Panc1 (cell line): ENCODE measurements around the gene PCBP4. TPM values are rescaled to one million over a fixed set of nuclear protein-coding genes. Genes with fewer than 3 reads are reported as not detected.

ENCODE experiments used
- ATAC-seq: fragments of 200-7000 bp; cut with Tn5 transposase; 2 replicates; pipeline ENCODE4 v1.9.1; 2020; ENCODE audit warnings: mild to moderate bottlenecking, moderate library complexity
- BruUV-seq: library from RNA; stranded (reverse); fragments of 400-500 nt; replicated peaks from 2 replicates; lab custom pipeline; 2021; lab: Mats Ljungman, UMichigan
- CTCF ChIA-PET: fragments of 300-600 bp; sonication (Branson Sonifier 250); formaldehyde crosslinking; loops from one replicate; lab custom pipeline; 2022; ENCODE audit warnings: antibody characterized with exemption; lab: Charles Lee
- POLR2A ChIA-PET: fragments of 300-600 bp; sonication (Branson Sonifier 250); formaldehyde crosslinking; loops from one replicate; lab custom pipeline; 2022; ENCODE audit warnings: antibody characterized with exemption; lab: Charles Lee
- DNase-seq: peaks from one replicate; pipeline ENCODE4 v3.0.0-alpha.2; 2010; ENCODE audit warnings: low read depth, low spot score
- H3K27ac ChIP-seq: 2 replicates; pipeline ENCODE4 v1.5.1; 2011; ENCODE audit warnings: mild to moderate bottlenecking, low read length, inconsistent platforms
- H3K27me3 ChIP-seq: fragments of 200-500 bp; sonication (Bioruptor generic); 2 replicates; pipeline ENCODE4 v1.6.0; 2014; ENCODE audit warnings: low read length, inconsistent platforms; ENCODE audit not compliant: control insufficient read depth, insufficient read depth
- H3K36me3 ChIP-seq: fragments of 200-500 bp; sonication (Bioruptor generic); 2 replicates; pipeline ENCODE4 v1.5.1; 2014; ENCODE audit warnings: inconsistent platforms, mild to moderate bottlenecking, low read length, moderate library complexity; ENCODE audit not compliant: control insufficient read depth, insufficient read depth
- H3K4me1 ChIP-seq: 2 replicates; pipeline ENCODE4 v1.5.1; 2011; ENCODE audit warnings: inconsistent platforms, mild to moderate bottlenecking, low read length, moderate library complexity; ENCODE audit not compliant: control insufficient read depth, insufficient read depth
- H3K4me3 ChIP-seq, 2 experiments: 2 replicates each; pipeline ENCODE4 v1.5.1; 2011 to 2012; ENCODE audit warnings: low read depth in 2 of 2, low read length in 2 of 2, mild to moderate bottlenecking in 2 of 2, inconsistent platforms in 1 of 2, moderate library complexity in 1 of 2
- H3K9me3 ChIP-seq: fragments of 200-500 bp; sonication (Bioruptor generic); 2 replicates; pipeline ENCODE4 v1.5.1; 2014; ENCODE audit warnings: low read depth, mild to moderate bottlenecking, inconsistent platforms, low read length, moderate library complexity; ENCODE audit not compliant: control insufficient read depth, insufficient read depth
- CTCF ChIP-seq: fragments of 450-650 bp; IDR thresholded peaks from 2 replicates; pipeline ENCODE4 v1.5.1; 2017; ENCODE audit warnings: mild to moderate bottlenecking
- POLR2AphosphoS5 ChIP-seq: IDR thresholded peaks from 2 replicates; pipeline ENCODE4 v1.6.1; 2012; ENCODE audit warnings: mild to moderate bottlenecking, low read depth, low read length, moderate library complexity
- SIN3A ChIP-seq: IDR thresholded peaks from 2 replicates; pipeline ENCODE4 v1.6.1; 2012; ENCODE audit warnings: low read depth, mild to moderate bottlenecking, low read length, moderate library complexity, borderline replicate concordance; ENCODE audit not compliant: insufficient read depth
- TCF7L2 ChIP-seq: IDR thresholded peaks from 2 replicates; pipeline ENCODE4 v1.6.1; 2011; ENCODE audit warnings: mild to moderate bottlenecking, low read depth, low read length, inconsistent platforms
- in situ Hi-C: cut with HindIII; loops from 2 replicates; pipeline ENCODE4 v1.10.0; 2016; ENCODE audit warnings: low sequenced_read_pairs, low pct_unique_long_range_greater_than_20kb
- intact Hi-C: fragments of 100-400 bp; cut with micrococcal nuclease; formaldehyde crosslinking; loops from one replicate; pipeline ENCODE4 v1.10.0; 2022; ENCODE audit not compliant: unreplicated experiment
- total RNA-seq: library from RNA; stranded (reverse); gene quantifications from one replicate; pipeline ENCODE4 v1.2.1, GENCODE V29; 2021; ENCODE audit not compliant: unreplicated experiment
- TF ChIP-seq, protein P1 (sequence below), 2 experiments: IDR thresholded peaks; 2 replicates each; pipeline ENCODE4 v1.6.1; 2011 to 2012; ENCODE audit warnings: low read depth in 2 of 2, control low read depth in 1 of 2, low read length in 1 of 2, mild to moderate bottlenecking in 1 of 2, moderate library complexity in 1 of 2; ENCODE audit not compliant: insufficient read depth in 1 of 2

The PCBP4 gene
- total RNA-seq, 1 experiment from 2014 or later: 58.0 TPM

DNA sequence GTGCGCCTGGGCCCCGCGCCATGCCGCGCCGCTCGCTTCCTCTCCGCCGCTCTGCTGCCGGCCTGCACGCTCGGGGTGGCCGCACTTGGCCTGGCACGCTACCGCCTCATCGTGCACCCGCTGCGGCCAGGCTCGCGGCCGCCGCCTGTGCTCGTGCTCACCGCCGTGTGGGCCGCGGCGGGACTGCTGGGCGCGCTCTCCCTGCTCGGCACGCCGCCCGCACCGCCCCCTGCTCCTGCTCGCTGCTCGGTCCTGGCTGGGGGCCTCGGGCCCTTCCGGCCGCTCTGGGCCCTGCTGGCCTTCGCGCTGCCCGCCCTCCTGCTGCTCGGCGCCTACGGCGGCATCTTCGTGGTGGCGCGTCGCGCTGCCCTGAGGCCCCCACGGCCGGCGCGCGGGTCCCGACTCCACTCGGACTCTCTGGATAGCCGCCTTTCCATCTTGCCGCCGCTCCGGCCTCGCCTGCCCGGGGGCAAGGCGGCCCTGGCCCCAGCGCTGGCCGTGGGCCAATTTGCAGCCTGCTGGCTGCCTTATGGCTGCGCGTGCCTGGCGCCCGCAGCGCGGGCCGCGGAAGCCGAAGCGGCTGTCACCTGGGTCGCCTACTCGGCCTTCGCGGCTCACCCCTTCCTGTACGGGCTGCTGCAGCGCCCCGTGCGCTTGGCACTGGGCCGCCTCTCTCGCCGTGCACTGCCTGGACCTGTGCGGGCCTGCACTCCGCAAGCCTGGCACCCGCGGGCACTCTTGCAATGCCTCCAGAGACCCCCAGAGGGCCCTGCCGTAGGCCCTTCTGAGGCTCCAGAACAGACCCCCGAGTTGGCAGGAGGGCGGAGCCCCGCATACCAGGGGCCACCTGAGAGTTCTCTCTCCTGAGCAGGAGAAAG, 11.1 kb downstream of the PCBP4 start:
- no TSS peak for BruUV-seq
- ChIA-PET POLR2A (no interaction called here), CTCF (no interaction called here)
- ATAC-seq (no peak), DNase-seq (no peak)
- Histone ChIP-seq H3K4me3 (no peak overlapping the region), H3K36me3 (no peaks in the 10 kb centered on the region), H3K27me3 (no peaks in the 10 kb centered on the region), H3K27ac (no peak overlapping the region), H3K9me3 (no peaks in the 10 kb centered on the region), H3K4me1 (no peaks in the 10 kb centered on the region)
- in situ Hi-C loops (no loop called here), intact Hi-C loops (no loop called here)
- TF ChIP-seq CTCF: no peak
- TF ChIP-seq POLR2AphosphoS5: no peak
- TF ChIP-seq SIN3A: no peak
- no peak for TF ChIP-seq TCF7L2
- TF ChIP-seq, protein P1, sequence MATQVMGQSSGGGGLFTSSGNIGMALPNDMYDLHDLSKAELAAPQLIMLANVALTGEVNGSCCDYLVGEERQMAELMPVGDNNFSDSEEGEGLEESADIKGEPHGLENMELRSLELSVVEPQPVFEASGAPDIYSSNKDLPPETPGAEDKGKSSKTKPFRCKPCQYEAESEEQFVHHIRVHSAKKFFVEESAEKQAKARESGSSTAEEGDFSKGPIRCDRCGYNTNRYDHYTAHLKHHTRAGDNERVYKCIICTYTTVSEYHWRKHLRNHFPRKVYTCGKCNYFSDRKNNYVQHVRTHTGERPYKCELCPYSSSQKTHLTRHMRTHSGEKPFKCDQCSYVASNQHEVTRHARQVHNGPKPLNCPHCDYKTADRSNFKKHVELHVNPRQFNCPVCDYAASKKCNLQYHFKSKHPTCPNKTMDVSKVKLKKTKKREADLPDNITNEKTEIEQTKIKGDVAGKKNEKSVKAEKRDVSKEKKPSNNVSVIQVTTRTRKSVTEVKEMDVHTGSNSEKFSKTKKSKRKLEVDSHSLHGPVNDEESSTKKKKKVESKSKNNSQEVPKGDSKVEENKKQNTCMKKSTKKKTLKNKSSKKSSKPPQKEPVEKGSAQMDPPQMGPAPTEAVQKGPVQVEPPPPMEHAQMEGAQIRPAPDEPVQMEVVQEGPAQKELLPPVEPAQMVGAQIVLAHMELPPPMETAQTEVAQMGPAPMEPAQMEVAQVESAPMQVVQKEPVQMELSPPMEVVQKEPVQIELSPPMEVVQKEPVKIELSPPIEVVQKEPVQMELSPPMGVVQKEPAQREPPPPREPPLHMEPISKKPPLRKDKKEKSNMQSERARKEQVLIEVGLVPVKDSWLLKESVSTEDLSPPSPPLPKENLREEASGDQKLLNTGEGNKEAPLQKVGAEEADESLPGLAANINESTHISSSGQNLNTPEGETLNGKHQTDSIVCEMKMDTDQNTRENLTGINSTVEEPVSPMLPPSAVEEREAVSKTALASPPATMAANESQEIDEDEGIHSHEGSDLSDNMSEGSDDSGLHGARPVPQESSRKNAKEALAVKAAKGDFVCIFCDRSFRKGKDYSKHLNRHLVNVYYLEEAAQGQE (IDR thresholded peaks at IDR 0.05; ENCODE audit: insufficient read depth in 1 of 2, low read depth in 2 of 2, low read length in 1 of 2): no peak

- in situ Hi-C loops: no loop called here
- no peak for TF ChIP-seq CTCF
- TF ChIP-seq SIN3A: no peak
- TF ChIP-seq, protein P1 (IDR thresholded peaks at IDR 0.05; ENCODE audit: insufficient read depth in 1 of 2, low read depth in 2 of 2, low read length in 1 of 2): no peak
- TF ChIP-seq POLR2AphosphoS5: no peak
- no peak for TF ChIP-seq TCF7L2
- H3K27ac ChIP-seq: no peak within 1 kb of the TSS
- ChIA-PET POLR2A (no interaction called here), CTCF (no interaction called here)
- BruUV-seq: no TSS peak
- DNase-seq (no peak), ATAC-seq (peak; percentile 60; the same call in 1 of the 2 replicates)
- H3K4me3 ChIP-seq: no peak within 1 kb of the TSS
- H3K36me3 ChIP-seq: no peaks in the 10 kb centered on the region
- no peaks in the 10 kb centered on the region for H3K27me3 ChIP-seq
- no peaks in the 10 kb centered on the region for H3K4me1 ChIP-seq
- intact Hi-C loops: no loop called here
- H3K9me3 ChIP-seq: no peaks in the 10 kb centered on the region
Measured at GRCh38 chr3:51955175-51955892, 11.9 kb downstream of the PCBP4 start, which contains the start of gene GPR62. Gene GPR62 (plus strand): TSS chr3:51955381. CDS start chr3:51955653, 272 bp downstream.
